Amniotic stem cell (primary cell): ENCODE results near the gene GMIP.
"Not testable (repeated sequence)": the region's sequence is repeated elsewhere in the genome, so short reads cannot be mapped to it uniquely, and the experiment has no call there.

Experiments
- DNase-seq: peaks from one replicate; lab custom pipeline; 2025; lab: John Stamatoyannopoulos, UW

Gene GMIP

GRCh38 chr19:19643158-19644053 lies at the start of gene GMIP:
Gene GMIP (minus strand): TSS chr19:19643657. CDS start chr19:19643529, 128 bp downstream.
- DNase-seq: no peak

GRCh38 chr19:19691683-19692082 lies 48.2 kb upstream of the GMIP start:
- no peak for DNase-seq

- DNase-seq: not testable (repeated sequence)
Measured at GRCh38 chr19:19689023-19689422, 45.6 kb upstream of the GMIP start.

GRCh38 chr19:19687090-19687489 lies 43.6 kb upstream of the GMIP start:
- DNase-seq: no peak

- DNase-seq: no peak
Measured at GRCh38 chr19:19686580-19686979, 43.1 kb upstream of the GMIP start.

GRCh38 chr19:19686119-19686518 lies 42.7 kb upstream of the GMIP start:
- not testable (repeated sequence) for DNase-seq

GRCh38 chr19:19679176-19680073 lies 36.0 kb upstream of the GMIP start:
- no peak for DNase-seq

- no peak for DNase-seq
Measured at GRCh38 chr19:19677579-19677978, 34.1 kb upstream of the GMIP start.

GRCh38 chr19:19674315-19674714 lies 30.9 kb upstream of the GMIP start:
- no peak for DNase-seq

- no peak for DNase-seq
Measured at GRCh38 chr19:19672816-19673215, 29.4 kb upstream of the GMIP start.

- no peak for DNase-seq
Measured at GRCh38 chr19:19670070-19670551, 26.7 kb upstream of the GMIP start.

- peak; percentile 71 for DNase-seq
Measured at GRCh38 chr19:19668230-19669012, 25.0 kb upstream of the GMIP start, which contains the start of gene ZNF101. Gene ZNF101 (plus strand): TSS chr19:19668839. CDS start chr19:19668964, 125 bp downstream.

- DNase-seq: not testable (repeated sequence)
Measured at GRCh38 chr19:19665420-19665948, 22.0 kb upstream of the GMIP start.

- peak; percentile 94 for DNase-seq
Measured at GRCh38 chr19:19663256-19664120, 20.0 kb upstream of the GMIP start, which contains the start of gene ATP13A1. Gene ATP13A1 (minus strand): TSS chr19:19663676. CDS start chr19:19663666, 10 bp downstream.

GRCh38 chr19:19662871-19663255 lies 19.4 kb upstream of the GMIP start:
- no peak for DNase-seq

GRCh38 chr19:19662344-19662743 lies 18.9 kb upstream of the GMIP start:
- no peak for DNase-seq

- no peak for DNase-seq
Measured at GRCh38 chr19:19661675-19662251, 18.3 kb upstream of the GMIP start.

- DNase-seq: no peak
Measured at GRCh38 chr19:19661141-19661674, 17.8 kb upstream of the GMIP start.

GRCh38 chr19:19659646-19660245 lies 16.3 kb upstream of the GMIP start:
- no peak for DNase-seq
